Measurements from ENCODE around the gene KLHL20.

GRCh38 chr1:173771560-173771959, 56.8 kb downstream of the KLHL20 start:
- TF ChIP-seq CTCF (conservative IDR thresholded peaks at IDR 0.05; ENCODE audit: low read depth, low read length) (no peak), EZH2 (IDR thresholded peaks at IDR 0.05; ENCODE audit: borderline replicate concordance, low read depth, low read length, poor library complexity, severe bottlenecking) (no peak)
